H1 (cell line): ENCODE results near the gene DBNL.

ENCODE experiments used
- CTCF ChIP-seq, 3 experiments: IDR thresholded peaks; 1 replicate in 2 of 3; 2 replicates in 1 of 3; pipeline versions ENCODE4 v1.5.1 to v1.6.1; 2011; ENCODE audit warnings: low read length in 3 of 3, mild to moderate bottlenecking in 3 of 3, inconsistent platforms in 2 of 3, low read depth in 1 of 3, moderate library complexity in 1 of 3; ENCODE audit not compliant: insufficient read depth in 1 of 3; ENCODE audit errors: control extremely low read depth in 1 of 3
- EZH2 ChIP-seq: fragments of 200-600 bp; sonication (generic); IDR thresholded peaks from 2 replicates; pipeline ENCODE4 v1.7.1; 2012; ENCODE audit warnings: low read depth, mild to moderate bottlenecking, moderate library complexity, low read length, inconsistent platforms; ENCODE audit not compliant: severe bottlenecking
- JUND ChIP-seq: IDR thresholded peaks from 2 replicates; pipeline ENCODE4 v1.6.1; 2011; ENCODE audit warnings: mild to moderate bottlenecking, improper control_type of control experiment, low read length
- TAF1 ChIP-seq: IDR thresholded peaks from 2 replicates; pipeline ENCODE4 v1.6.1; 2011; ENCODE audit warnings: mild to moderate bottlenecking, low read depth, low read length
- TEAD4 ChIP-seq: IDR thresholded peaks from 2 replicates; pipeline ENCODE4 v1.6.1; 2012; ENCODE audit warnings: low read depth, low read length, inconsistent platforms, mixed read lengths
- USF2 ChIP-seq: IDR thresholded peaks from 2 replicates; pipeline ENCODE4 v1.6.1; 2011; ENCODE audit warnings: low read length, improper control_type of control experiment

GRCh38 chr7:44098092-44099068, 53.9 kb downstream of the DBNL start:
- TF ChIP-seq USF2 (no peak), TAF1 (no peak), JUND (no peak), CTCF (IDR thresholded peaks at IDR 0.05; ENCODE audit: control extremely low read depth in 1 of 3, insufficient read depth in 1 of 3, low read depth in 1 of 3, low read length in 3 of 3) (no peak), TEAD4 (no peak), EZH2 (no peak)
